ENCODE data around the gene CPED1. TPM values are rescaled to one million over a fixed set of nuclear protein-coding genes. Genes with fewer than 3 reads are reported as not detected.

The CPED1 gene
- total RNA-seq, 1 donor from 2014 or later: 4.3 TPM

- DNase-seq (ENCODE audit: low read depth, low spot score): no peak
- Mint-ChIP-seq H3K36me3 (ENCODE audit: low read depth) (no peaks in the 10 kb centered on the region), H3K27me3 (ENCODE audit: low read depth) (peaks cover 47% of the 10 kb centered on the region), H3K4me3 (no peak overlapping the region), H3K4me1 (peaks cover 11% of the 10 kb centered on the region), H3K27ac (ENCODE audit: unreplicated experiment) (no peak overlapping the region), H3K9me3 (no peaks in the 10 kb centered on the region)
- TF ChIP-seq, protein P1, sequence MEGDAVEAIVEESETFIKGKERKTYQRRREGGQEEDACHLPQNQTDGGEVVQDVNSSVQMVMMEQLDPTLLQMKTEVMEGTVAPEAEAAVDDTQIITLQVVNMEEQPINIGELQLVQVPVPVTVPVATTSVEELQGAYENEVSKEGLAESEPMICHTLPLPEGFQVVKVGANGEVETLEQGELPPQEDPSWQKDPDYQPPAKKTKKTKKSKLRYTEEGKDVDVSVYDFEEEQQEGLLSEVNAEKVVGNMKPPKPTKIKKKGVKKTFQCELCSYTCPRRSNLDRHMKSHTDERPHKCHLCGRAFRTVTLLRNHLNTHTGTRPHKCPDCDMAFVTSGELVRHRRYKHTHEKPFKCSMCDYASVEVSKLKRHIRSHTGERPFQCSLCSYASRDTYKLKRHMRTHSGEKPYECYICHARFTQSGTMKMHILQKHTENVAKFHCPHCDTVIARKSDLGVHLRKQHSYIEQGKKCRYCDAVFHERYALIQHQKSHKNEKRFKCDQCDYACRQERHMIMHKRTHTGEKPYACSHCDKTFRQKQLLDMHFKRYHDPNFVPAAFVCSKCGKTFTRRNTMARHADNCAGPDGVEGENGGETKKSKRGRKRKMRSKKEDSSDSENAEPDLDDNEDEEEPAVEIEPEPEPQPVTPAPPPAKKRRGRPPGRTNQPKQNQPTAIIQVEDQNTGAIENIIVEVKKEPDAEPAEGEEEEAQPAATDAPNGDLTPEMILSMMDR (conservative IDR thresholded peaks at IDR 0.05): no peak
These were observed 345.9 kb downstream of the CPED1 start for GRCh38 chr7:121334376-121334775.

DNA sequence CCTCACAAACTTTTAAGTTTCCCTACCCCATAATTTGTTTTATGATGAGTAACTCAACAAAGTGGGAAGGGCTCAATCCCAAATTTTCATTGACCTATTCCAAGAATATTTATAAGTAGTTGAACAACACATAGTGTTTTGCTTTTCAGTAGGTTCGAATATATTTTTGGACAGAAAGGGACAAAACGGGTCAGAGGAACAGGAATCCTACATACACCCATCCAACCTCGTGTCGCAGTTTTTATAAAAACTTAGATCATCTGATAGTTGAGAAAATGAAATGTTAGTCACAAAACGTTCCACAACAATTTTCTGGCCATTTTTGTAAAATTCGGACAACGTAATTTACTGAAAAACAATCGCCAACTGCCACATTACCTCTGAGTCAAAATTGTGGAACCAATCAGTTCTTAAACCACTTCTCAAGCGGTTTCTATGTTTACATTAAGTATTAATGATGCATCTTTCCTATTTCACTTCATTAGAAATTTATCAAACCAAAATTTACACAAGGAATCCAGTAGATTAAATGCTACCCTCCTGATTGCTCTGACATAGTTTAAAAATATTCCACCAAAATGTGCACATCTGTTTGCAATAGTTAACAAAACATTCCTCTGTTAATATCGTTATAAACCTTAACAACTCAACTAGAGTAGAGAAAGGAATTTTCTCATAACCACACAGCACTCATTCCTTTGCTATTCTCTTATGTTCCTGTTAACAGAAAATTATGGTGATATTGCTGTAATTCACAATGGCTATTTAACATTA lies 346.6 kb downstream of the CPED1 start:
- H3K27me3 Mint-ChIP-seq (ENCODE audit: low read depth): peaks cover 40% of the 10 kb centered on the region

GRCh38 chr7:121336579-121336978 lies 348.1 kb downstream of the CPED1 start:
- TF ChIP-seq, protein P1 (conservative IDR thresholded peaks at IDR 0.05): no peak
- Mint-ChIP-seq H3K4me3 (no peak overlapping the region), H3K27me3 (ENCODE audit: low read depth) (peaks cover 25% of the 10 kb centered on the region), H3K4me1 (no peaks in the 10 kb centered on the region), H3K9me3 (no peaks in the 10 kb centered on the region), H3K36me3 (ENCODE audit: low read depth) (no peaks in the 10 kb centered on the region), H3K27ac (ENCODE audit: unreplicated experiment) (no peak overlapping the region)
- DNase-seq (ENCODE audit: low read depth, low spot score): no peak

More for the DNA sequence above, 346.6 kb downstream of the CPED1 start:
- H3K4me3 Mint-ChIP-seq: no peak overlapping the region
- no peak overlapping the region for H3K27ac Mint-ChIP-seq (ENCODE audit: unreplicated experiment)
- no peaks in the 10 kb centered on the region for H3K36me3 Mint-ChIP-seq (ENCODE audit: low read depth)
- DNase-seq (ENCODE audit: low read depth, low spot score): no peak
- TF ChIP-seq, protein P1 (conservative IDR thresholded peaks at IDR 0.05): no peak
- H3K4me1 Mint-ChIP-seq: peaks cover 6% of the 10 kb centered on the region
- H3K9me3 Mint-ChIP-seq: no peaks in the 10 kb centered on the region

DNA sequence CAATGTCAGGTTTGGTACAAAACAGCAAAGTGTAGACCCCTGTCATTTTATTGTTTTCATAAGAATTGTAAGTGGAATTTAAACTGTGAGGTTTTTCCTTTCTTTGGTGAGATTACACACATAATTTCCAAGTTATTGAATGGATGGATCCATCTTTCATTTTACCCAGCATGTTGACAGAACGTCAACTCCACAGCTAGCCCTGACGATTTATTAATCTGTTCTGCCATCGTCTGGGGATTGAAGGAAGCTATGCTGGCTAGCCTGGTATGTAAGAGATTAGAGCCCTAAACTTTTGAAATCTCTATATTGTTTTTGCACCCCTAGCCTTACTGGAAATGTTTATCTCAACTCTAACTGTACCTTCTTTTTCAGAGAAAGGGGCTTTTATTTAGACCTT lies 348.9 kb downstream of the CPED1 start:
- H3K36me3 Mint-ChIP-seq (ENCODE audit: low read depth): peaks cover 4% of the 10 kb centered on the region
- H3K4me1 Mint-ChIP-seq: no peaks in the 10 kb centered on the region
- no peaks in the 10 kb centered on the region for H3K9me3 Mint-ChIP-seq
- no peak for DNase-seq (ENCODE audit: low read depth, low spot score)
- peaks cover 16% of the 10 kb centered on the region for H3K27me3 Mint-ChIP-seq (ENCODE audit: low read depth)
- TF ChIP-seq, protein P1 (conservative IDR thresholded peaks at IDR 0.05): no peak
- no peak overlapping the region for H3K27ac Mint-ChIP-seq (ENCODE audit: unreplicated experiment)
- H3K4me3 Mint-ChIP-seq: no peak overlapping the region

- peaks cover 4% of the 10 kb centered on the region for H3K36me3 Mint-ChIP-seq (ENCODE audit: low read depth)
- H3K27me3 Mint-ChIP-seq (ENCODE audit: low read depth): peaks cover 13% of the 10 kb centered on the region
- H3K27ac Mint-ChIP-seq (ENCODE audit: unreplicated experiment): no peak overlapping the region
- no peaks in the 10 kb centered on the region for H3K4me1 Mint-ChIP-seq
- no peaks in the 10 kb centered on the region for H3K9me3 Mint-ChIP-seq
- H3K4me3 Mint-ChIP-seq: no peak overlapping the region
- TF ChIP-seq, protein P1 (conservative IDR thresholded peaks at IDR 0.05): no peak
- DNase-seq (ENCODE audit: low read depth, low spot score): no peak
These were observed 350.6 kb downstream of the CPED1 start for GRCh38 chr7:121339082-121339481.
